Stimulated activated CD8-positive, alpha-beta memory T cell treated with anti-CD3 and anti-CD28 coated beads, Interleukin-12 subunit alpha, Interleukin-12 subunit beta, amount 100 ng/mL, for 1 hour (primary cell): ENCODE data around the gene ATG4C.

Source experiments
- DNase-seq: peaks from one replicate; pipeline ENCODE4 v3.0.0-alpha.2; 2020; ENCODE audit warnings: low read depth

Gene ATG4C

GRCh38 chr1:62905309-62905708 lies 121.4 kb downstream of the ATG4C start:
- DNase-seq, result no peak

DNA sequence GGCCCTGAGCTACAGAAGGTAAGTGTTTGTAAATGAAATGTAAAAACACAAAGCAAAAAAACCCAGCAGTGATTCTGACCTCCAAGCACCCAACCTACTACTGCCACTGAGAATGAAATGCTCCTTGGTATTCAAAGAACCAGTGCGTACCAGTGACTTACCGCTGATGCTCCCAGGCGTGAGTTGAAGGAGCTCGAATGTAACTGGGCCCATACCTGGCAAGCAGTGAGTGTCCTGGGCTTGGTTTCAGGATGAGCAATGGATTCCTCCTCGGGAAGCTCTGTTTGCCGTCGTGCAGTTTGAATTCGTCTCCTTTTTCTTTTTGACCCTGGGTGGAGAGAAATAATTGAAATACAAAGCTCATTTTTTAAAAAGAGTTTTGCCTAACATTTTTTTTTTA lies 121.9 kb downstream of the ATG4C start:
- DNase-seq, result no peak

DNA sequence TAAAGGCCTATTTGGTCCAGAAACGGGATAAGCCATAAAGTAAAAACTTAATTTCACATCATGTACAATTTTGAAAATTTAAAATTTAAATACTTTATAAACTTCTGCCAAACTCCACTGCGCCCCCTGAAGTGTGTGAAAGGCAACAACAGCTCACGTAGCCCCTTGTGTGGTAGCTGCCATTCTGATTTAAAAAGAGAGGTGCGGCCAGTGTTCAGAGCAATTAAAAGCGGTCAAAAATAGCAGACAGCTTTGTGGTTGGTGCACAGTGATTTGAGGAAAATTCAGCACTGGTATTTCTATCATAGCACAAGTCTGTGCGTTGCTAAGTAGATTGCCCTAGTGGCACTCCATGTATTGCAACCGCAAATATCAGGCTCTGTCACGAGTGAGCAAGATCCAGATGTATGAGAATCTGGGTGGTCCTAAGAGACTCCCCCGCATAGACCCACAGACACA lies 122.5 kb downstream of the ATG4C start:
- no peak for DNase-seq

DNA sequence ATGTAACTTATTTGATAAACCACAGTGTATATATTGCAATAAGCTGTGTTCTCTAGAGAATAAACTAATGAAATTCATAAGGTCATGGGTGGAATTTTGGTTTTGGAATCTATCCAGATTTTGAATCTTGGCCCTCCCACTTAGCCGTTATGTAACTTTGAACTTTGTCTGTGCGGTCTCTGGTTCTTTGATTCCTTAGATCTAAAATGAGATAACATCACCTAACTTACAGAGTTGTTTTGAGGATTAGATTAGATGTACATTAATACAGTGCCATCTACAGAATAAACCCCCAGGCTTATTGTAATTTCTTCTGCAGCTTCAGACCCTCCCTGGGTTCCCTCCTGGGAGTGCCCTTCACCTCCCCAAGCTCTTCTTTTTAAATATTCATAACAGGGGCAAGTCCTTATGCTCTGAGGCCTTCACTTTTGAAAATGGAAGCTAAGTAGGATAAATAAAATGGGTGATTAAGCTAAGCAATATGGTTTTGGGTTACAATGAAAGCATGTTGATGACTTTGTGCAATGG lies 124.3 kb downstream of the ATG4C start:
- no peak for DNase-seq

- no peak for DNase-seq
Observed at GRCh38 chr1:62912028-62912638, 128.2 kb downstream of the ATG4C start.
